ENCODE data around the gene HYDIN.
"Not testable (repeated sequence)": the region's sequence is repeated elsewhere in the genome, so short reads cannot be mapped to it uniquely, and the experiment has no call there.

DNA sequence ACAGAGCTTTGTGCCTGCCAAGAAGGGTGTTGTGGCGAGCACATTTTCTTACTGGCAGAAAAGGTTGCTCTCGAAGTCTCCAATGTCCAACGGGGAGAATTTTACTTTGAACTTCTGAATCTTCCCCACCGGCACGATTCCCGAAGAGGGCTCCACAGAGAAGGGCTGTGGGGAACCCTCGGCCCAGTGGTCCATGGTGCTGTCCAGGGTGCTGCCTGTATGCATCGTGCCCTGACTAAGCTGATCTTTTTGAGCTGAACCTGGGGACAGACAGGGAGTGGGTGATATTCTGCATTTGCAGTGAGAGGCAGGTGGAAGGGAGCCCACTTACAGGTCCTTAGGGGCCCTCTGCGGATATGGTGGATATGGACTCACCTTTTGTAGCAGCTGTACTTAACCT, 368.5 kb downstream of the HYDIN start:
- TF ChIP-seq POLR2A (IDR thresholded peaks at IDR 0.05; ENCODE audit: low read length); GATA1 (IDR thresholded peaks at IDR 0.05; ENCODE audit: low read depth, low read length): not testable (repeated sequence)

Measured in erythroblast (primary cell).